ENCODE measurements around the gene VSIG8. TPM values are rescaled to one million over a fixed set of nuclear protein-coding genes. Genes with fewer than 3 reads are reported as not detected.

Gene VSIG8
- total and polyA plus RNA-seq, 2 of the 8 experiments (the other 6 are each of a cell fraction or from before 2014, with no cell fraction given): not detected

GRCh38 chr1:159845751-159846629, 16.5 kb downstream of the VSIG8 start (continued):
- no peak for TF ChIP-seq SRF (IDR thresholded peaks at IDR 0.05; ENCODE audit: low read depth, low read length)
- TF ChIP-seq MAFK (IDR thresholded peaks at IDR 0.05; ENCODE audit: low read depth, low read length): no peak
- no peak for TF ChIP-seq TEAD4 (IDR thresholded peaks at IDR 0.05; ENCODE audit: low read depth, low read length)
- no peak for TF ChIP-seq BACH1 (IDR thresholded peaks at IDR 0.05; ENCODE audit: low read length)
- no peak for TF ChIP-seq CREB1 (IDR thresholded peaks at IDR 0.05)
